Small intestine (tissue), 16 donors: Measurements from ENCODE around the gene SBK1. TPM values are rescaled to one million over a fixed set of nuclear protein-coding genes. Genes with fewer than 3 reads are reported as not detected.
"Not testable (repeated sequence)": the region's sequence is repeated elsewhere in the genome, so short reads cannot be mapped to it uniquely, and the experiment has no call there.

ENCODE experiments used
- DNase-seq, 2 donors: peaks; one replicate each; pipeline versions ENCODE4 v3.0.0 to v3.0.0-alpha.2; 2013
- FAIRE-seq: peaks from 2 replicates; lab custom pipeline; 2012; peaks lifted over from hg19 to GRCh38; lab: Jason Lieb, UNC
- H3K27ac ChIP-seq, 3 donors: one replicate each; pipeline ENCODE4 v1.5.1; 2013; ENCODE audit warnings: low read length in 2 of 3, mild to moderate bottlenecking in 2 of 3, control low read depth in 1 of 3, inconsistent platforms in 1 of 3, low read depth in 1 of 3, moderate library complexity in 1 of 3
- H3K27me3 ChIP-seq, 3 donors: one replicate each; pipeline ENCODE4 v1.6.1; 2013; ENCODE audit warnings: low read length in 3 of 3, inconsistent platforms in 1 of 3; ENCODE audit not compliant: control insufficient read depth in 3 of 3, insufficient read depth in 3 of 3
- H3K36me3 ChIP-seq, 3 donors: one replicate each; pipeline ENCODE4 v1.6.1; 2013; ENCODE audit warnings: low read length in 3 of 3, inconsistent platforms in 1 of 3, low read depth in 1 of 3, mild to moderate bottlenecking in 1 of 3, moderate library complexity in 1 of 3; ENCODE audit not compliant: control insufficient read depth in 3 of 3, insufficient read depth in 2 of 3
- H3K4me1 ChIP-seq, 3 donors: one replicate each; pipeline ENCODE4 v1.6.1; 2013; ENCODE audit warnings: low read length in 2 of 3, inconsistent platforms in 1 of 3, low read depth in 1 of 3, mild to moderate bottlenecking in 1 of 3, moderate library complexity in 1 of 3; ENCODE audit not compliant: control insufficient read depth in 3 of 3, insufficient read depth in 2 of 3
- H3K4me3 ChIP-seq, 3 donors: one replicate each; pipeline ENCODE4 v1.5.1; 2013; ENCODE audit warnings: low read length in 3 of 3, control low read depth in 1 of 3, inconsistent platforms in 1 of 3, low read depth in 1 of 3, mild to moderate bottlenecking in 1 of 3, moderate library complexity in 1 of 3
- H3K9me3 ChIP-seq, 2 donors: one replicate each; pipeline ENCODE4 v1.6.1; 2013; ENCODE audit warnings: low read depth in 1 of 2, low read length in 1 of 2; ENCODE audit not compliant: control insufficient read depth in 2 of 2, insufficient read depth in 1 of 2
- WGBS, 3 donors: extraction: QIAGEN DNeasy Blood & Tissue Kit; methylation state at CpG; one replicate each; pipeline ENCODE4 v1.1.7; 2013; 5-methylcytosine and 5-hydroxymethylcytosine counted together
- long read RNA-seq, 10 donors: transcript quantifications; one replicate each; lab custom pipeline, GENCODE V29; 2026
- polyA plus RNA-seq, 4 donors: library from polyadenylated mRNA; stranded (reverse) in 3 of 4; unstranded in 1 of 4; fragments of 200-250 nt in 3 of 4; fragments of 120-200 nt in 1 of 4; gene quantifications; one replicate each; pipeline versions ENCODE4 v1.2.1 to v1.2.3, GENCODE V29; 2013
- donor health status: healthy with polysubstance abuse.
- donor health status: control.
- donor health status: control.
- donor health status: Bipolar disorder and iron deficiency.
- donor health status: healthy.

SBK1 gene
- polyA plus RNA-seq: 1 to 10 TPM in 2 of 4 donors, under 1 TPM in 2; under 0.01 to 1.8 (median 0.71) TPM
- long read RNA-seq, donor 1: 0 reads
- long read RNA-seq, donor 2: 0 reads
- long read RNA-seq, donor 3: 0 reads
- long read RNA-seq, donor 4: 0 reads
- long read RNA-seq, donor 5: 0 reads
- long read RNA-seq, donor 6: 0 reads
- long read RNA-seq, donor 7, full-length matches to known transcripts: 1 of 1 reads
- long read RNA-seq, donor 7, partial matches to known transcripts: 0 of 1 reads
- long read RNA-seq, donor 7, other reads (novel, unspliced or antisense): 0 of 1 reads
- long read RNA-seq, donor 8, full-length matches to known transcripts: 1 of 1 reads
- long read RNA-seq, donor 8, partial matches to known transcripts: 0 of 1 reads
- long read RNA-seq, donor 8, other reads (novel, unspliced or antisense): 0 of 1 reads
- long read RNA-seq, donor 9: 0 reads
- long read RNA-seq, donor 10, full-length matches to known transcripts: 1 of 1 reads
- long read RNA-seq, donor 10, partial matches to known transcripts: 0 of 1 reads
- long read RNA-seq, donor 10, other reads (novel, unspliced or antisense): 0 of 1 reads

DNA sequence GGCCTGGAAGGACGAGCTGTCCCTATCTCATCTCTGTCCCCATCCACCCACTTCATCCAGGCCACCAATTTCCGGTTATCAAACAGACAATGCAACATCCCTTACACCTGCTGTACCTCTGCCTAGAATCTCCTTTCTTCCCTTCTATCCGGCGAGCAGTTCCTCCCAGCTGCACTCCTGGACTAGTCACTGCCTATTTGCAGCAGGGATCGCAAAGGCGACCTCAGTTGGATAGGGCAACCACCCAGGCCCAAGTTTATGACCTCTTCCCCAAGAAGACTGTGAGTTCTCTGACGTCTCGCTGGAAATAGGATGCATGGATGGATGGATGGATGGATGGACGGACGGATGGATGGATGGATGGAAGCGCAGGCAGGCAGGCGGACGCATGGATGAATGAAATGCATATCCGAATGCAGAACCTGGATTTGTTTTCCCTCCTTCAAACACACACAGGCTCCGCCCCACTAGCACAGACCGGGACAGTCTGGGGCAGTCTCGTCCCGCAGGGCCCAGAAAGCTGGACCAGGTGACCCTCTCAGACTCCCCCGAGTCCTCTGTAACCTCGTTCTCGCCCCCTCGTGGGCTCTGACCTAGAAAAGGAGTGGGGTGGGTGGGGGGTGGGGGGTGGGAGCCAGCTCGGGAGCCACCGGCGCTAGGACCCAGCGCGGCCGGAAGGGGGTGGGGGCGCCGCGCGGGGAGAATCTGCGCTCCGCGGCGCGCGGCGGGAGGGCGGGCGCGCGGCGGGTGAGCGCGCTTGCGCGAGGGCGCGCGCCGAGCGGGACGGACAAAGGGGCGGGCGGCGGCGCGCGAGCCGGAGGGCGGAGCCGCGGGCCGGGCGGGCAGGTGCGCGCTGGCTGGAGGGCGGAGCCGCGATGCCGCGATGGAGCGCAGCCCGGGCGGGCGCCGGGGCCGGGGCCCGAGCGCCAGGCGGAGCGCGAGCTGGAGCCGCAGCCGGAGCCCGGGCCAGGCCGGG is at the start of gene SBK1:
Gene SBK1, plus strand, starts transcription at position 875 of the 976 bp plus-strand sequence. CDS start 24,867 bp downstream, outside the sequence.
- H3K27me3 ChIP-seq: peaks cover 0 to 16% (median 0%) of the 10 kb centered on the region in 3 donors
- peak within 1 kb of the TSS in 2 of 3 donors; percentile 50 to 72 for H3K27ac ChIP-seq
- H3K4me1 ChIP-seq: peaks cover 0 to 5% (median 0%) of the 10 kb centered on the region in 3 donors
- peak within 1 kb of the TSS; percentile 47 to 61 (median 56) for H3K4me3 ChIP-seq
- FAIRE-seq: no peak
- WGBS, 3 donors: 1 to 7% (median 2%) methylated on average over 21 to 88 of the region's 88 CpGs
- no peaks in the 10 kb centered on the region for H3K36me3 ChIP-seq
- peak; percentile 73 to 92 for DNase-seq
- H3K9me3 ChIP-seq: no peaks in the 10 kb centered on the region

- FAIRE-seq, DNase-seq, H3K4me1 ChIP-seq, H3K27me3 ChIP-seq, H3K4me3 ChIP-seq, H3K9me3 ChIP-seq, H3K27ac ChIP-seq, H3K36me3 ChIP-seq: not testable (repeated sequence)
- 62 to 70% (median 64%) methylated on average over 2 of the region's 2 CpGs for WGBS, 3 donors
Observed at GRCh38 chr16:28249483-28249882, 42.8 kb upstream of the SBK1 start.

DNA sequence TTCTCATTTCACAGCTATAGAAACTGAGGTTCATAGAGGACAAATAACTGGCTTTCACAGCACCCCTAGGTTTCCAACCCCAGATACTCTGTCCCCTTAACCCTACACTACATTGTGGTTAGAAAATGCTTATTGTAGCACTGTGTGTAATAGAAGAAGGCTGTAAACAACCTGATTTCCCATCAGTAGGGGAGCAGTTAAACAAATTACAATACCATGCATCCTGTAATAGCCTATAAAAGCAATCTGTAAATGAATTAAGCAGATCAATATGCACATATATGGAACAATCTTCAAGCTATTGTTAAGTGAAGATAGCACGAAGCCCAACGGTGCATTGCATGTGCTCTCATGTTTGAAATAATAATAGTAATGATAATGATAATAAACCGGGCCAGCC is 41.3 kb upstream of the SBK1 start:
- H3K36me3 ChIP-seq: no peaks in the 10 kb centered on the region
- WGBS, 3 donors: 53 to 68% (median 54%) methylated on average over 3 of the region's 3 CpGs

DNA sequence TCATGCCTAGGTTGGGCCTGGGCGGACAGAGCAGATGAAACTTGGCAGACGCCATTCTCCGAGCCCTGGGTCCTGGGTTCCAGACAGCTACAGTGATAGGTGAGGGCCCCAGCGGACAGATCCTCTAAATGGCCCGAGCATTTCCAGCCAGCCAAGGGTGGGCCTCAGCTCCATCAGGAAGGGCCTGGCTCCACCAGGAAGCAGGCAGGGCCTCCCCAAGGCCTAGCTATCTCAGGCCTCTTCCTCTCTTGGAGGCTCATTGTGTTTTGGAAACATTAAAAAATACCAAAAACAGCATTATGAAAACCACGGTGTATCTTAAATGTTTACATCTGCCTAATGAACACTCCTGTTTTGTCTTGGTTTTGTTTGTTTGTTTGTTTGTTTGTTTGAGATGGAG is 38.2 kb upstream of the SBK1 start:
- FAIRE-seq: no peak

More for the DNA sequence above, 41.3 kb upstream of the SBK1 start:
- no peaks in the 10 kb centered on the region for H3K9me3 ChIP-seq
- H3K27ac ChIP-seq: no peak overlapping the region
- H3K27me3 ChIP-seq: no peaks in the 10 kb centered on the region
- no peaks in the 10 kb centered on the region for H3K4me1 ChIP-seq
- no peak for FAIRE-seq
- H3K4me3 ChIP-seq: no peak overlapping the region
- no peak for DNase-seq

DNA sequence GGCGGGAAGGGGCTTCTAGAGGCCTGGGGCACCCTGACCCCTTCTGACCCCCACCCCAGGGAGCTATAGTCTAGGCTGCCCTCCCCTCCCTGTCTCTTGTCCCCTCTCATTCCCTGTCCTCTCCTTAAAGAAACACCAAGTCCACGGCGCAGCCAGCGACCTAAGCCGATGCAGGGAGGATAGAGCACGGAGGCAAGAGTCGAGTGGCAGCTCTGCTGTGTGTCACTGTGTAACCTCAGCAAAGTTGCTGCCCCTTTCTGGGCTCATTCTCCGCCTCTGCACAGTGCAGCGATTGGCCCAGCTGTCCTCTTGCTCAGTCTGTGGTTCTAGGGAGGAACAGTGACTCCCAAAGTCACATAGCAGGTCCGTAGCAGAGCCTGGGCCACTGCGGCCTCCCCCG is 36.5 kb upstream of the SBK1 start:
- FAIRE-seq (no peak), DNase-seq (no peak)
- Histone ChIP-seq H3K4me3 (no peak overlapping the region), H3K9me3 (no peaks in the 10 kb centered on the region), H3K27me3 (peaks cover 0 to 2% (median 2%) of the 10 kb centered on the region in 3 donors), H3K27ac (no peak overlapping the region), H3K4me1 (no peaks in the 10 kb centered on the region), H3K36me3 (no peaks in the 10 kb centered on the region)
- WGBS, 3 donors: 82 to 89% (median 89%) methylated on average over 11 to 12 of the region's 12 CpGs

More for the DNA sequence above, 38.2 kb upstream of the SBK1 start:
- 85 to 97% (median 90%) methylated on average over 6 of the region's 6 CpGs for WGBS, 3 donors
- Histone ChIP-seq H3K4me1 (no peaks in the 10 kb centered on the region), H3K4me3 (no peak overlapping the region), H3K9me3 (no peaks in the 10 kb centered on the region), H3K36me3 (no peaks in the 10 kb centered on the region), H3K27ac (no peak overlapping the region), H3K27me3 (peaks cover 0 to 2% (median 0%) of the 10 kb centered on the region in 3 donors)
- no peak for DNase-seq

GRCh38 chr16:28257256-28257655 is 35.1 kb upstream of the SBK1 start:
- no peak for FAIRE-seq

DNA sequence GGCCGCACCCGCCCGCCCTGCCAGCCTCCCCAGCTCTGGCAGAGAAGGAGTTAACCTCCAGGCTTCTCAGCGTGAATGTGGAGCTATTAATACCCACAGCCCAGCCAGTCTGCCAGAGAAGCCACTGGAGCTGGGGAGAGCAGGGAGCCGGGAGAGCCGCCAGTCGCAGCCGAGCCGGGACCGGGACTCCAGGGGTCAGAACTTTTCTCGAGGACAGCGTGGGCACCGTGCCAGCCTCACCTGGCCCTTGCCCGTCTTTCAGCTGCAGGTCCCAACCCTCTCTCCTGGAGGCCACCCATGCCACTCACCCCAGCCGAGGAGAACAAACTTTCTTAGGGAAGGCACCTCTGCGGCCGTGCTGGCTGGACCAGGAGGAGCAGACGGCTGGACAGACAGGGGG is 33.8 kb upstream of the SBK1 start:
- Histone ChIP-seq H3K4me3 (no peak overlapping the region), H3K27me3 (peaks cover 0 to 2% (median 2%) of the 10 kb centered on the region in 3 donors), H3K9me3 (no peaks in the 10 kb centered on the region), H3K4me1 (no peaks in the 10 kb centered on the region), H3K27ac (no peak overlapping the region), H3K36me3 (no peaks in the 10 kb centered on the region)
- no peak for FAIRE-seq
- no peak for DNase-seq
- 9 to 20% (median 18%) methylated on average over 11 to 18 of the region's 18 CpGs for WGBS, 3 donors

More at GRCh38 chr16:28257256-28257655, 35.1 kb upstream of the SBK1 start:
- Histone ChIP-seq H3K4me3 (no peak overlapping the region), H3K36me3 (no peaks in the 10 kb centered on the region), H3K4me1 (no peaks in the 10 kb centered on the region), H3K27ac (no peak overlapping the region), H3K27me3 (peaks cover 0 to 2% (median 2%) of the 10 kb centered on the region in 3 donors), H3K9me3 (no peaks in the 10 kb centered on the region)
- 73 to 80% (median 79%) methylated on average over 4 of the region's 4 CpGs for WGBS, 3 donors
- no peak for DNase-seq
